ENCODE measurements around the gene DHDH. TPM values are rescaled to one million over a fixed set of nuclear protein-coding genes. Genes with fewer than 3 reads are reported as not detected.
A peak's percentile ranks its signal among the peaks of the same experiment; 100 is the strongest.

The DHDH gene
- total RNA-seq, 1 donor from 2014 or later: not detected

- no peak overlapping the region for H3K27ac ChIP-seq
- H3K9me3 ChIP-seq: no peaks in the 10 kb centered on the region
- no peak for DNase-seq (ENCODE audit: low spot score in 2 of 2)
- peaks cover 5 to 9% of the 10 kb centered on the region in 2 donors for H3K4me1 ChIP-seq
- intact Hi-C loops (cut with DNase I): no loop called here
- TF ChIP-seq CTCF (IDR thresholded peaks at IDR 0.05): no peak
- no peak overlapping the region for H3K4me3 ChIP-seq
- no peaks in the 10 kb centered on the region for H3K36me3 ChIP-seq
- no peaks in the 10 kb centered on the region for H3K27me3 ChIP-seq
Observed at GRCh38 chr19:48950830-48951519, 17.5 kb downstream of the DHDH start.

DNA sequence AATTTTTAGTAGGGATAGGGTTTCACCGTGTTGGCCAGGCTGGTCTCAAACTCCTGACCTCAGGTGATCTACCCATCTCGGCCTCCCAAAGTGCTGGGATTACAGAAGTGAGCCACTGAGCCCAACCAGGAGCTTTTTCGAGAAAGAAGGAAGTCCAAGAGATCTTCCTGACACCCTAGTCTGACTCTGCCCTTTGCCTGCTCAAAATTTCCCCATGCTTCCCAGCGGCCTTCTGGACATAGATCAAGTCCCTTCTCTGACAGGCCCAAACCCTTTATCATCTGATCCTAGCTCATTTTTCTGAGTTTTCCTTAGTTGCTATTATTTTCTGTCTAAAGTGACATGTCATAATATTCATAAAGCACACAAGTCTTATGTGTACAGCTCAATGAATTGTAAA, 19.6 kb downstream of the DHDH start:
- Histone ChIP-seq H3K9me3 (no peaks in the 10 kb centered on the region), H3K27ac (peak overlapping the region; percentile 86 to 94), H3K36me3 (peaks cover 0 to 6% of the 10 kb centered on the region in 2 donors), H3K4me3 (no peak overlapping the region), H3K4me1 (peaks cover 5 to 13% of the 10 kb centered on the region in 2 donors), H3K27me3 (no peaks in the 10 kb centered on the region)
- intact Hi-C loops (cut with DNase I): no loop called here
- no peak for DNase-seq (ENCODE audit: low spot score in 2 of 2)
- TF ChIP-seq CTCF (IDR thresholded peaks at IDR 0.05): no peak

GRCh38 chr19:48953990-48954594, 20.6 kb downstream of the DHDH start:
- Histone ChIP-seq H3K4me1 (peaks cover 5 to 13% of the 10 kb centered on the region in 2 donors), H3K27ac (peak overlapping the region; percentile 86 to 94), H3K4me3 (peak overlapping the region; percentile 88 to 95), H3K27me3 (no peaks in the 10 kb centered on the region), H3K36me3 (peaks cover 0 to 7% of the 10 kb centered on the region in 2 donors), H3K9me3 (no peaks in the 10 kb centered on the region)
- intact Hi-C loops (cut with DNase I): loop anchor here (1.0 to 2.0 kb wide), 3 partner anchors 15 to 54 kb away; partner anchors contain the start of gene NUCB1
- DNase-seq (ENCODE audit: low spot score in 2 of 2): no peak
- no peak for TF ChIP-seq CTCF (IDR thresholded peaks at IDR 0.05)

DNA sequence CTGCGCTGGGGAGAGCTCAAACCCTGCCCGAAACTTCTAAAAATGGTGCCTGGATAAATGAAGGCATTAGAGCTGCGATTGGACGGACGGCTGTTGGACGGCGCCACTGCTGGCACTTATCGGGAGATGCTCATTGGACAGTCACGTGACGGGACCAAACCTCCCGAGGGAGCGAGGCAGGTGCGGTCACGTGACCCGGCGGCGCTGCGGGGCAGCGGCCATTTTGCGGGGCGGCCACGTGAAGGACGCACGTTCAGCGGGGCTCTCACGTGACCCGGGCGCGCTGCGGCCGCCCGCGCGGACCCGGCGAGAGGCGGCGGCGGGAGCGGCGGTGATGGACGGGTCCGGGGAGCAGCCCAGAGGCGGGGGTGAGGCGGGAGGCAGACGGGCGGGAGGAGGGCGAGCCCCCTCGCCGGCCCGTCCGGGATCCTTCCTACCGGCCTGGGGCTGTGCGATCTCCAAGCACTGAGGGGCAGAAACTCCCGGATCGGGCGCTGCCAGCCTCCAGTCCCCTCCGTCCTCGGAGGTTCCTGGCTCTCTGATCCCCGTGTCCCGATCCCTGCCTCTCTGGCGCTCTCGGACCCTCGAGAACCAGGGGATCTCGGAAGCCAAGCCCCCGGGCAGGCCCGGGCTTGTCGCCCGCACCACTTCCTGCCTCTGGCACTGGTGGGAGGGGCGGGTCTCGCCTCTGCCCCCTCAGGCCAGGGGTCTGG, 21.3 kb downstream of the DHDH start, which contains the start of gene BAX:
Gene BAX, plus strand, starts transcription at position 281 of the 713 bp plus-strand sequence. Its CDS starts 54 bp downstream, at position 335.
- no peaks in the 10 kb centered on the region for H3K27me3 ChIP-seq
- peak; percentile 92 to 99 for DNase-seq (ENCODE audit: low spot score in 2 of 2)
- peaks cover 5 to 13% of the 10 kb centered on the region in 2 donors for H3K4me1 ChIP-seq
- H3K36me3 ChIP-seq: peaks cover 0 to 7% of the 10 kb centered on the region in 2 donors
- H3K9me3 ChIP-seq: no peaks in the 10 kb centered on the region
- intact Hi-C loops (cut with DNase I): loop anchor here (1.0 to 2.0 kb wide), 3 partner anchors 14 to 54 kb away; partner anchors contain the start of gene NUCB1
- peak within 1 kb of the TSS; percentile 88 to 95 for H3K4me3 ChIP-seq
- peak within 1 kb of the TSS; percentile 86 to 94 for H3K27ac ChIP-seq
- no peak for TF ChIP-seq CTCF (IDR thresholded peaks at IDR 0.05)

GRCh38 chr19:48955308-48955958, 21.9 kb downstream of the DHDH start:
- peaks cover 0 to 7% of the 10 kb centered on the region in 2 donors for H3K36me3 ChIP-seq
- intact Hi-C loops (cut with DNase I): loop anchor here (2.0 kb wide), 2 partner anchors 13 to 29 kb away; no protein-coding TSS in a partner anchor
- no peak for TF ChIP-seq CTCF (IDR thresholded peaks at IDR 0.05)
- H3K27me3 ChIP-seq: no peaks in the 10 kb centered on the region
- H3K4me3 ChIP-seq: peak overlapping the region; percentile 88 to 95
- peak overlapping the region; percentile 86 to 94 for H3K27ac ChIP-seq
- H3K4me1 ChIP-seq: peaks cover 5 to 13% of the 10 kb centered on the region in 2 donors
- no peak for DNase-seq (ENCODE audit: low spot score in 2 of 2)
- no peaks in the 10 kb centered on the region for H3K9me3 ChIP-seq

Data from ascending aorta (tissue), 2 donors.